Putamen (tissue), 1 donor: ENCODE results near the gene SMARCD3.
A peak's percentile ranks its signal among the peaks of the same experiment; 100 is the strongest.

Source experiments
- DNase-seq: peaks from one replicate; pipeline ENCODE4 v3.0.0-alpha.2; 2016; ENCODE audit warnings: low spot score

Gene SMARCD3

GRCh38 chr7:151248346-151249033, at the start of gene SMARCD3:
SMARCD3 (minus strand) TSS chr7:151248694; CDS start chr7:151248562, 132 bp downstream.
- no peak for DNase-seq

GRCh38 chr7:151296202-151296992, 47.9 kb upstream of the SMARCD3 start:
- DNase-seq = no peak

- no peak for DNase-seq
Observed at GRCh38 chr7:151292850-151293249, 44.4 kb upstream of the SMARCD3 start.

GRCh38 chr7:151291206-151291605, 42.7 kb upstream of the SMARCD3 start:
- DNase-seq = no peak

- DNase-seq = no peak
Observed at GRCh38 chr7:151290355-151290760, 41.9 kb upstream of the SMARCD3 start.

- no peak for DNase-seq
Observed at GRCh38 chr7:151289891-151290290, 41.4 kb upstream of the SMARCD3 start.

- DNase-seq = no peak
Observed at GRCh38 chr7:151286148-151286547, 37.7 kb upstream of the SMARCD3 start.

- DNase-seq = no peak
Observed at GRCh38 chr7:151283302-151283701, 34.8 kb upstream of the SMARCD3 start.

- no peak for DNase-seq
Observed at GRCh38 chr7:151282111-151282510, 33.6 kb upstream of the SMARCD3 start.

- DNase-seq = no peak
Observed at GRCh38 chr7:151281686-151282085, 33.2 kb upstream of the SMARCD3 start.

- DNase-seq = no peak
Observed at GRCh38 chr7:151280388-151281019, 32.0 kb upstream of the SMARCD3 start.

GRCh38 chr7:151279868-151280267, 31.4 kb upstream of the SMARCD3 start:
- no peak for DNase-seq

GRCh38 chr7:151278949-151279348, 30.5 kb upstream of the SMARCD3 start:
- DNase-seq = no peak

- no peak for DNase-seq
Observed at GRCh38 chr7:151277631-151278030, 29.1 kb upstream of the SMARCD3 start.

GRCh38 chr7:151276666-151277590, 28.4 kb upstream of the SMARCD3 start:
- peak; percentile 49 for DNase-seq

GRCh38 chr7:151275813-151276577, 27.5 kb upstream of the SMARCD3 start:
- peak; percentile 76 for DNase-seq

GRCh38 chr7:151274936-151275812, 26.7 kb upstream of the SMARCD3 start:
- no peak for DNase-seq

GRCh38 chr7:151274396-151274795, 25.9 kb upstream of the SMARCD3 start:
- no peak for DNase-seq

GRCh38 chr7:151273651-151274390, 25.3 kb upstream of the SMARCD3 start:
- DNase-seq = no peak
